PC-9 (cell line): ENCODE measurements around the gene MAN2A1. TPM values are rescaled to one million over a fixed set of nuclear protein-coding genes. Genes with fewer than 3 reads are reported as not detected.

Source experiments
- BruUV-seq: library from RNA; stranded (reverse); fragments of 400-500 nt; replicated peaks from 2 replicates; lab custom pipeline; 2021; lab: Mats Ljungman, UMichigan
- CTCF ChIA-PET: fragments of 300-600 bp; sonication (Branson Sonifier 250); formaldehyde crosslinking; loops from one replicate; lab custom pipeline; 2022; ENCODE audit warnings: antibody characterized with exemption; lab: Charles Lee
- POLR2A ChIA-PET: fragments of 300-600 bp; sonication (Branson Sonifier 250); formaldehyde crosslinking; loops from one replicate; lab custom pipeline; 2022; ENCODE audit warnings: antibody characterized with exemption; ENCODE audit not compliant: unreplicated experiment; lab: Charles Lee
- DNase-seq, 2 experiments: peaks; one replicate each; pipeline versions ENCODE4 v3.0.0 to v3.0.0-alpha.2; 2015 to 2022; ENCODE audit warnings: mixed read lengths in 1 of 2
- H2AFZ ChIP-seq: fragments of 200-600 bp; sonication (generic); 2 replicates; pipeline ENCODE4 v1.8.1; 2017; ENCODE audit warnings: antibody characterized with exemption
- H3F3A ChIP-seq: fragments of 200-600 bp; sonication (generic); 2 replicates; pipeline ENCODE4 v1.8.1; 2017; ENCODE audit warnings: antibody characterized with exemption, mild to moderate bottlenecking, low read depth; ENCODE audit not compliant: insufficient read depth
- H3K27ac ChIP-seq: fragments of 200-600 bp; sonication (generic); 2 replicates; pipeline ENCODE4 v1.6.1; 2016; ENCODE audit warnings: mixed run types
- H3K27me3 ChIP-seq: fragments of 200-600 bp; sonication (generic); 2 replicates; pipeline ENCODE4 v1.6.1; 2016; ENCODE audit warnings: low read depth, mixed run types; ENCODE audit not compliant: insufficient read depth
- H3K36me3 ChIP-seq: fragments of 200-600 bp; sonication (generic); 2 replicates; pipeline ENCODE4 v1.6.1; 2016; ENCODE audit warnings: low read depth, mixed run types
- H3K4me1 ChIP-seq: fragments of 200-600 bp; sonication (generic); replicated peaks from 2 replicates; pipeline ENCODE4 v1.6.1; 2016; ENCODE audit warnings: mixed run types; ENCODE audit not compliant: insufficient read depth
- H3K4me2 ChIP-seq: fragments of 200-600 bp; sonication (generic); 2 replicates; pipeline ENCODE4 v1.6.1; 2017; ENCODE audit warnings: mixed run types
- H3K4me3 ChIP-seq: fragments of 200-600 bp; sonication (generic); 2 replicates; pipeline ENCODE4 v1.6.1; 2016; ENCODE audit warnings: mixed run types
- H3K79me2 ChIP-seq: fragments of 200-600 bp; sonication (generic); 2 replicates; pipeline ENCODE4 v1.6.1; 2017; ENCODE audit warnings: low read depth, mixed run types
- H3K9me2 ChIP-seq: fragments of 200-600 bp; sonication (generic); 2 replicates; pipeline ENCODE4 v1.8.1; 2017; ENCODE audit warnings: mild to moderate bottlenecking; ENCODE audit not compliant: insufficient read depth
- H3K9me3 ChIP-seq: fragments of 200-600 bp; sonication (generic); 2 replicates; pipeline ENCODE4 v1.8.1; 2016; ENCODE audit warnings: low read depth; ENCODE audit not compliant: insufficient read depth
- H4K20me1 ChIP-seq: fragments of 200-600 bp; sonication (generic); 2 replicates; pipeline ENCODE4 v1.8.1; 2017; ENCODE audit not compliant: insufficient read depth
- EZH2 ChIP-seq: fragments of 200-600 bp; sonication (generic); IDR thresholded peaks from 2 replicates; pipeline ENCODE4 v1.8.0; 2017; ENCODE audit warnings: antibody characterized with exemption, low read depth
- intact Hi-C: fragments of 100-400 bp; cut with micrococcal nuclease; formaldehyde crosslinking; loops from one replicate; pipeline ENCODE4 v1.10.0; 2022; ENCODE audit not compliant: unreplicated experiment
- total RNA-seq: library from RNA; stranded (reverse); gene quantifications from 2 replicates; pipeline ENCODE4 v1.2.3, GENCODE V29; 2021
- TF ChIP-seq, protein P1 (sequence below): fragments of 200-600 bp; sonication (generic); conservative IDR thresholded peaks from 2 replicates; pipeline ENCODE4 v1.6.1; 2017; ENCODE audit warnings: mixed run types, antibody characterized with exemption, mild to moderate bottlenecking, moderate library complexity

MAN2A1 gene
- total RNA-seq, 1 experiment from 2014 or later, result 27.3 TPM

DNA sequence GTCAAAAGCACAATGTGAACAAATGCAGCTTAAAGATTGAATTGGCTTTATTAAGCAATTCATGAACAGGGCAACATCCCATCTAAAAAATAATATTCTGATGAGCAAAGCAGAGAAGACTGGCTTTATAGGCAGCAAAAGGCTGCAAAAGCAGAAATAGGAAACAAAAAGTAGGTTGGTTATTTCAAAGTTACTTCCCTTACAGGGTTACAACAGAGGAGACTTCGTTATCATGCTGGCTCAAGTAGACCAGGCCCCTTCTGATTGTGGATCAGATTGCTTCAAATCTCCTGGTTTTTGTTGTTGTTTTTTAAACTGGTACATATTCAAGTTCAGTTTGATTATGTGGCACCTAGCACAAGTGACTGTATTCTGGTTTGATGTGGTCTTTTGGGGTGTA lies 73.1 kb downstream of the MAN2A1 start:
- TF ChIP-seq EZH2, result no peak
- TF ChIP-seq, protein P1, sequence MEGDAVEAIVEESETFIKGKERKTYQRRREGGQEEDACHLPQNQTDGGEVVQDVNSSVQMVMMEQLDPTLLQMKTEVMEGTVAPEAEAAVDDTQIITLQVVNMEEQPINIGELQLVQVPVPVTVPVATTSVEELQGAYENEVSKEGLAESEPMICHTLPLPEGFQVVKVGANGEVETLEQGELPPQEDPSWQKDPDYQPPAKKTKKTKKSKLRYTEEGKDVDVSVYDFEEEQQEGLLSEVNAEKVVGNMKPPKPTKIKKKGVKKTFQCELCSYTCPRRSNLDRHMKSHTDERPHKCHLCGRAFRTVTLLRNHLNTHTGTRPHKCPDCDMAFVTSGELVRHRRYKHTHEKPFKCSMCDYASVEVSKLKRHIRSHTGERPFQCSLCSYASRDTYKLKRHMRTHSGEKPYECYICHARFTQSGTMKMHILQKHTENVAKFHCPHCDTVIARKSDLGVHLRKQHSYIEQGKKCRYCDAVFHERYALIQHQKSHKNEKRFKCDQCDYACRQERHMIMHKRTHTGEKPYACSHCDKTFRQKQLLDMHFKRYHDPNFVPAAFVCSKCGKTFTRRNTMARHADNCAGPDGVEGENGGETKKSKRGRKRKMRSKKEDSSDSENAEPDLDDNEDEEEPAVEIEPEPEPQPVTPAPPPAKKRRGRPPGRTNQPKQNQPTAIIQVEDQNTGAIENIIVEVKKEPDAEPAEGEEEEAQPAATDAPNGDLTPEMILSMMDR, result no peak
- intact Hi-C loops, result no loop called here
- ChIA-PET CTCF (no interaction called here), POLR2A (no interaction called here)
- Histone ChIP-seq H3K36me3 (no peaks in the 10 kb centered on the region), H3K27me3 (no peaks in the 10 kb centered on the region), H2AFZ (no peak overlapping the region), H3K27ac (no peak overlapping the region), H3K4me2 (no peak overlapping the region), H3K9me3 (no peaks in the 10 kb centered on the region), H3K9me2 (no peaks in the 10 kb centered on the region), H4K20me1 (0 out of 2 replicates have a peak, but pooled peaks cover 4% of the 10 kb centered on the region), H3K79me2 (no peaks in the 10 kb centered on the region), H3F3A (no peaks in the 10 kb centered on the region), H3K4me3 (no peak overlapping the region), H3K4me1 (no peaks in the 10 kb centered on the region)
- BruUV-seq, result no TSS peak
- DNase-seq, result no peak

DNA sequence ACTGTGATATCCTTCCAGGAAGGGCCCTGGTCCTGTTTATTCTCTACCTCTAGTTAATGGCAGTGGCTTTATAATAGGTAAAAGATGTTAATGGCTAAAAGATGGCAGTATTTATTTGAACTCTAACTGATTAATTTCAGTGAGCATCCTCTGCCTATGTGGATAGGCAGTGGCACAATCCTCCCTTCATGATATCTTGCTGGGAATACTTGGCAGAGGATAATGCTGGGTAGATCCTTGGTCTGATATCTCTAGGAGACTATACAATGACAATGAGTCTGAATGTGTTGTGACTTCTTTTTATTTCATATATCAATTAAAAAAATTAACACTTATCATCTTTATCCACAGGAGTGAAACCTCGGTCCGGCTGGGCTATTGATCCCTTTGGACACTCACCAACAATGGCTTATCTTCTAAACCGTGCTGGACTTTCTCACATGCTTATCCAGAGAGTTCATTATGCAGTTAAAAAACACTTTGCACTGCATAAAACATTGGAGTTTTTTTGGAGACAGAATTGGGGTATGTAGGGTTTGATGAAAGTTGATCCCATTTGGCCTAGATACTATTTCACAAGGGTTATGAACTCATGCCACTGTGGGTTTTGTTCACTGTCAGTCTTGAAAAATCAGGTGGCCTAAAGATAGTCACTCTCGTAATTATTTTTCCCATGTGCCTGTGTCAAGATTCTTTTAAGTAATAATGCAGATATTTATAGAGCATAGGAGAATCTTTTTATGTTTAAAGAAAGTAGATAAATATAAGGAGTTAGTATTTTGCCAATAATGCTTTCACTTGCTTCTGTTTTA lies 77.7 kb downstream of the MAN2A1 start:
- ChIA-PET CTCF (no interaction called here), POLR2A (no interaction called here)
- Histone ChIP-seq H3K79me2 (no peaks in the 10 kb centered on the region), H3K27ac (no peak overlapping the region), H3K4me2 (no peak overlapping the region), H3K27me3 (no peaks in the 10 kb centered on the region), H3K9me2 (no peaks in the 10 kb centered on the region), H3F3A (no peaks in the 10 kb centered on the region), H4K20me1 (0 out of 2 replicates have a peak, but pooled peaks cover 4% of the 10 kb centered on the region), H3K4me3 (no peak overlapping the region), H3K9me3 (no peaks in the 10 kb centered on the region), H3K4me1 (no peaks in the 10 kb centered on the region), H2AFZ (no peak overlapping the region), H3K36me3 (0 out of 2 replicates have a peak, but pooled peaks cover 3% of the 10 kb centered on the region)
- no peak for DNase-seq
- intact Hi-C loops, result no loop called here
- BruUV-seq, result no TSS peak
- TF ChIP-seq, protein P1, result no peak
- no peak for TF ChIP-seq EZH2

DNA sequence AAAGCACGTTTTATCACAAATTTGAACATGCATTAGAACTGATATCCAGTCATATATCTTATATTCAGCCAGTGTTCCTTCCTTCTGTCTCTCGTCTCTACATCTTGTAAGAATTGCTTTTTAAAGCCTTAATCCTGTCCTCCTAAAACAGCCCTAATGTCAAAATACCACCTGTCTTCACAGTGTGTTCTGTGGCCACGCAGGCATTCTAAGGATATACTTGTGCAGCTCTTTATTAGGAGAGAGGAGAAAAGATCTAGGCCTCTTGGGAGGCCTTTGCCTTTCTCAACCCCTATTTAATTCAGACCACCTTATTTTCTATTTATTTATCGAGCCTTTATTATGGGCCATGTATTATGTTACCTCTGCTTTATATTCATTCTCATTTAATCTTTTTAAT lies 78.3 kb downstream of the MAN2A1 start:
- intact Hi-C loops, result no loop called here
- Histone ChIP-seq H3F3A (no peaks in the 10 kb centered on the region), H3K36me3 (0 out of 2 replicates have a peak, but pooled peaks cover 3% of the 10 kb centered on the region), H3K4me2 (no peak overlapping the region), H3K9me2 (no peaks in the 10 kb centered on the region), H3K27me3 (no peaks in the 10 kb centered on the region), H3K4me3 (no peak overlapping the region), H2AFZ (no peak overlapping the region), H3K4me1 (no peaks in the 10 kb centered on the region), H4K20me1 (0 out of 2 replicates have a peak, but pooled peaks cover 4% of the 10 kb centered on the region), H3K79me2 (no peaks in the 10 kb centered on the region), H3K9me3 (no peaks in the 10 kb centered on the region), H3K27ac (no peak overlapping the region)
- CTCF ChIA-PET, result no interaction called here
- TF ChIP-seq EZH2, result no peak
- TF ChIP-seq, protein P1, result no peak
- BruUV-seq, result no TSS peak
- no peak for DNase-seq
- POLR2A ChIA-PET, result no interaction called here
